Activated T-cell treated with anti-CD3 and anti-CD28 coated beads for 4 hours (primary cell): ENCODE data around the gene NEDD1.
A peak's percentile ranks its signal among the peaks of the same experiment; 100 is the strongest.

Source experiments
- DNase-seq: peaks from one replicate; pipeline ENCODE4 v3.0.0-alpha.2; 2020

Gene NEDD1

DNA sequence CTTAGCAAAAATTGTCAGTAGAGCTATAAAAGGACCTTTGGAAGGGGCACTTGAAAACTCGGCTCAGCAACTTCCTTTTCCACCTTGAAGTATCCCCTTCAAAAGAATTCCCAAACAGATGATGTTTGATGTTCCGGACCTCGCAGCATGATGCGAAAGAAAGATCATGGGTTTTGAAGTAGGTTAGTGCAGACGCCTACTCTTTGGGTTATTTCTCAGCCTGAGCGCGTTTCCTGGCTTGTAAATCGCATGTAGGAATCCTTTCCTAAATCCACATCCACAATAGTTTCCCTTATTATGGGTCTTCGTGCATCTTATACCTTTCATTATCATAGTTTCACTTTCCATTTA is 584 bp upstream of the NEDD1 start:
- no peak for DNase-seq

DNA sequence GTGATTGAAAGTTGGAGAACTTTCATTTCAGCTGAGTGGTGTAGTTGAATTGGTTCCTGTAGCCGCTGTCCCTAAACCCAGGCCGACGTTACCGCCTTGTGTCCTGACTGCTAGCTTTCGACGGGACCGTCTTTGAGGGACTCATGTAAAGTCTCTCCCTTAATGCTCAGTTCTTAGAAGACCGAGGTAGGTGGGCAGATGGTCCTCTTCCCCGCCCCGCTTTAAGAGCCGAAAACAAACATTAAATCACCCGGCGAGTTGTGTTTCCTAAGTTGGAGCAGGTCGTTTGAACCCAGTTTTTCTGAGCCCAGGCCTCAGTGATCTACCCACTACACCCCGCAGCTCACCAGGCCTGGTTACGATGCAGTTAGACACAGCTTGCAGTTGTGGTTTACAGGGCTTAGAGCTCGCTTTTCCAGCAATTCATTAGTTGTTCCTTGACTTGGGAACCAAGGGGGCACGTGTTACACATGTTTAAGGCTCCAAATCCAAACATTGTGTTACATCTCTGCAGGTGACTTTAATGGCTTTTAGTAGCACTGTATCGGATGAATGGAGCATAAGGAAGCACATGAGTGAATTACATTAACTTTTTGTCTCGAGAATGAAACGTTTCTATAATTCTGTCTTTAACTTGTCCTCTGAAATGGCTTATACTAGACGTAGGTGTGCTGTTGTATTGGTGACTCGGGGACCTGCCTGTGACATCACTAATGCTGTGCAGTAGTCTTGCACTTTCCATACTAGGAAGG is 790 bp downstream of the NEDD1 start:
- peak; percentile 16 for DNase-seq

DNA sequence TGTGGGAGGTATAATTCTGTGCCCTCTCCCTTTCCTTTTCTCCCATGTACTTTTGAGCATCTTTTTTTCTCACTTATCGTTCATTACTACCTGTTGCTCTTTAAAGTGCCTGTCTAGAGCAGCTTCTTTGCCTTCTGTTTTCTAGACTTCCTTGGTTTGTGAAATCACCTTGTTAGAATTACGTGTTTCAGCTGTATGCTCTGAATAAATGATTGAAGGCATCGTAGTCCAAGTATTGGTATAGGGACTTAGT is 1.3 kb downstream of the NEDD1 start:
- DNase-seq, result no peak

DNA sequence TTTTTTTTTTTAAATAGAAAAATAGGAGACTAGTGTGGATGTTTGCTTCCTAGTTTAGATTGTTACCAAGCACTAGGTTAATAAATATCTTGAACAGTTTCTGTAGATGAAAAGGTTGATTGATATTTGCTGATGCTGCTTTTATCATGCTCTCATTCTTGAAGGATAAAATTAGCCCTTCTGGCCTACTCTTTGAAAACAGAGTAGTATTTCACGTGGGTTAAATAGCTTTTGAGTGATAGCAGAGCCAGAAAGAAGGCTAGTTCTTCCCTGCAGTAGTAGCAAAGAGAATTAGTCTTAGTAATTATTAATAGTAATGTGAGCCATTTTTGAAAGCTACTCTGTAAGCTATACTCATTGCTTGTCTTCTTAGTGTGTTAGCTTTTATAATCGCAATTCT is 5.2 kb downstream of the NEDD1 start:
- no peak for DNase-seq

DNA sequence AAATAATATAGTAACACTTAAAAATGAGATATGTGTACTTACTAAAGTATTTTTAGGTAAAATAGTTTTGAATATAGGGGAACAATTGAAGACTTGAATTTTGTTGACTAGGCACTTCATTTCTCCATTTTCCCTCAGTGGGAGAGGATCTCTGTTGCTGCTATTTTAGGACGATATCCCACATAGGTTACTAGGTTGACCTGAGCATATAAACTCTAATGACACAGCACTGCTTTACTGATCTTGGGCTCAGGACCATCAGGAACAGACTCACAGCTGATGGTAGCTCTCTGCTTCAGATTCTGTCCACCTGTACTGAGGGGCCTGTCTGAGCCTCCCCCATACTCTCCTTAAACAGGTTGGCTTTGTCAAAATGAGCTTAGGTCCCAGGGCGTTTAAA is 5.9 kb downstream of the NEDD1 start:
- DNase-seq, result no peak

DNA sequence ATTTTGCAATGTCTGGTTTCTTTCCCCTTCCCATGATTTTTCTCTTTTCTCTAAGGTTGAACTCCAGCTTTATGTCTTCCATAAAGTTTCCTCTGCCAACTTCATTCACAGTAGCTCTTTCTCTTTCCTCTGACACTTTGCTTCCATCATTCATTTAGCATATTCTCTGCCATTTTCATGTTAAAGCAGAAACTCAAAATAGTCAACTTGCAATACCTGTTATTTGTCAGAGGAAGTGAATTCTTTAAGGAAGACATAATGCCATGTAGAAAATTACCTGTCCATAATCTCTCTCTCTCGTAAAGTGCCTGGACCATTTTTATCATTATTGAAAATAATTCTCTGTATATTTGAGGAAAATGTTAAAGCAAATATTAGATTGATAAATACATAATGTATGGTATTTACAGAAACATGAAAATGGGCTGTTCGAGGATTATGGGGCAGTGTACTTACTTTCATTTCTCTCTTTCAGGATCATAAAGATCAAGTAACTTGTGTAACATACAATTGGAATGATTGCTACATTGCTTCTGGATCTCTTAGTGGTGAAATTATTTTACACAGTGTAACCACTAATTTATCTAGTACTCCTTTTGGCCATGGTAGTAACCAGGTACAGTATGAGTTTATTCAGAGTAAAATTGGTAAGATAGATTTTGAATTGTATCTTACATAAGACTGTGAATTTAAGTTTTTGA is 12.6 kb downstream of the NEDD1 start:
- DNase-seq, result no peak

DNA sequence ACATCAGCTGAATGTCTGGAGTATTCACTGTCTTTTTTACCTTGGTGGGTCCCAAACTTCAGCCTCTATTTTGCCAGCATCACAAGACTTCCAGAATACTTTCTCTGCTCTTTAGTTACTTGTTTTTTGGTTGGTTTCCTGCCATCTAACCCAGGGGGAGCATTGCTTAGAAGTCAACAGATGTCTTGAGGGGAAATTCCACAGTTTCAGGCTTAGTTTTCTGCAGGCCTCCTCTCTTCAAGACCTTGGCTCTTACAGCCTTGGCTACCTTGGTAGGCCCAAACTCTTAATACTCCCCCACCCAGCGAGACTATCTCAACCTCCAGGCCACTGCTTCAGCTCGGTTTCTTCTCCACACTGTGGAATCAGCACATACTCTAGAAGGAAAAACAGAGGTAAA is 41.7 kb downstream of the NEDD1 start:
- DNase-seq, result no peak

DNA sequence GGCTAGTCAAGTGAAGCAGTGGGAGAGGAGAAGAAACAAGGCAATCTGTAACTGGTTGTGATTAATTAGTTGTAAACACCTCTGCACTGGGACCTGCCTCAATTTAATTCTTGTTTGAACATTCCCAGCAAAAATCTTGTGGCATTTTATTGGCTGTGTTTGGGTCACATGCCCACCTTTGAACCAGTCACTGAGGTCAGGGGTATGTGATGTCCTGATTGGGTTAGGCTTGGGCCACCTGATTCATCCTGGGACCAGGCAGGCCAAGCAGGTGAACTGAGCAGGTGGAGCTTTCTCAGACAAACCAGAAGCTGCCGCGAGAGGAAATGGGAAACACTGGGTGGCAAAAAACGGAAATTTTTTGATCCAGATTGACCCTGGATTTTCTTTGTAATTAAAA is 72.5 kb downstream of the NEDD1 start:
- DNase-seq, result no peak

DNA sequence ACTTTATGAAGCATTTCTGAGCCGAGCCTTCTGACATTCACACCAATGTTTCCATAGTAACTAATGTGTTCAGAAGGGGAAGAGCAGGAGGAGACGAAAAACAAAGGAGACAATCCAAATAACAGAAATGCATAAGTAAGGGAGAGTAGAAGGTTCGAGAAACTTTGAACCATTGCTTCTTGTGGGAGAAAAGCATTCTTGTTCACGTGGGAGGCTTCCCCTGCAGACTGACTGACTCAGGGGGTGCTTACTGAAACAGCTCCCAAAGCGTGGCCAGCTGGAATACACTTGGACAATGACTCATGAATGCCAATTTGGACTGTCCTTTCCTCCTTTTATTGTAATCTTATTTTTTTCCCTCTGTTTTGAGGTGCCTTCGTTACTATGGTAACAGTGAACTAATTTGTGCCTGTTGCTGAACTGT is 73.9 kb downstream of the NEDD1 start:
- no peak for DNase-seq

DNA sequence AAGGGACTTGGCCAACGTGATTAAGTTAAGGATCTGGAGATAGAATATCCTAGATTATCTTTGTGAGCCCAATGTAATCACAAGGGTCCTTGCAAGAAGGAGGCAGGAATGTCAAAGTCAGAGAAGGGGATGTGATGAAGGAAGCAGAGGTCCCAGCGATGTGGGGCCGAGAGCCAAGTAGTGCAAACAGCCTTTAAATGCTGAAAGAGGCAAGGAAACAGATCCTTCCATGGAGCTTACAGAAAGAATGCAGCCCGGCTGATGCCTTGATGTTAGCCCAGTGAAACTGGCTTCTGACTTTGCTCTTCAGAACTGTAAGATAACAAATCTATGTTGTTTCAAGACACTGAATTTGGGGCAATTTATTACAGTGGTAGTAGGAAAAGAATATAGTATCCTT is 74.9 kb downstream of the NEDD1 start:
- DNase-seq, result no peak

DNA sequence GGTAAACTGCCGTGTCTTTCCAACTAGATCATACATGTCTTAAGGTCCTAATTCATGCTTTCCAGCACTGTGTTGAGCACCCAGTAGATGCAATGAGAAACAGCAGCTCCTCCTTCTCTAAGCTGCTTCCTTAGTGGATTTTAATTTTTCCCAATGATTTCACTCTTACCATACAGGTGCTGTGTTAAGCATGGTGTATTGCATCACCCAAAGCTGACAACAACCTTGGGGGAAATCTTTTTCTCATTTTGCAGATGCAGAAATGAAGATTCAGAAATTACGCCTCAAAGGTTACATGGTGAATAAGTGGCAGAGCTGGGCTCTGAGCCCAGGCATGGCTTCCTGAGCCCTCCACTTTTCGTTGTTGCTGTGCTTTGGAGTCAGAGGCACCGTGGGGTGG is 75.6 kb downstream of the NEDD1 start:
- no peak for DNase-seq

DNA sequence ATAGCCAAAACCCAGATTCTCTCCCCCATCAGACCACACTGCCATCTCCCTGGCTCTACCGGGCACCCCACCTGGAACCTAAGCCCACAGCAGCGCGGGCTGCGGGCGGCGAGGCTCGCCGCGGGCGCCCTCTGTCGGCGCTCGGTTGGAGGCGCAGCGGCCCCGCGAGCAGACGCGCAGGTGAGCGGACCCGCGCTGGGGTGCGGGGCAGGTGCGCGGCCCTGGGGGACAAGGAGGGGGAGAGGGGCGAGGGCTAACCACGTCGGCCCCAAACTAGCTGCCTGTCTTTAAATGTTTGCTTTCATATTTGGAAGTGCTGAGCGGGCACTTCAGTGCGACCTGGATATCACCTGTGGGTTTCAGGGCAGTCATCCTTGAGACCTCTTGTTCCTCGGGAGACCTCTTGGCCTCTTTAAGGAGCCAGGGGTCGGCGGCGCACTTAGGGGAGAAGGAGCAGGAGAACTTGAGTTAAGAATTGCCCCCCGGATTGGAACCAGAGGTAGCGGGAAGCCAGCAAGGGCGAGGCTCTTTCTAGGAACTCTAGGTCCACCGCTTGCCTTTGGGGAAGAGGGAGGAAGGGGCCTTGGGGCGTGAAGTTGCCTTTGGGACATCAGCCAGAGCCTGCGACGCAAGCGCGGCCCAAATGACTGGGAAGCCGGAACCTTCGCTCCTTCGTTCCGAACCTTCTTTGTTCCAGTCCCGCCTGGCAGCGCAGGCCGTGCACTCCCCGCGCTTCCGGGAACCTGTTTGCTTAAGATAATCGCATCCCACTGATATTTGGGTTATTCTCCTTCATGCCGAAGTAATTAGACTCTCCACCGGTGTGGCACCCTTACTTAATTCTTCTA is 78.7 kb downstream of the NEDD1 start:
- peak; percentile 17 for DNase-seq

DNA sequence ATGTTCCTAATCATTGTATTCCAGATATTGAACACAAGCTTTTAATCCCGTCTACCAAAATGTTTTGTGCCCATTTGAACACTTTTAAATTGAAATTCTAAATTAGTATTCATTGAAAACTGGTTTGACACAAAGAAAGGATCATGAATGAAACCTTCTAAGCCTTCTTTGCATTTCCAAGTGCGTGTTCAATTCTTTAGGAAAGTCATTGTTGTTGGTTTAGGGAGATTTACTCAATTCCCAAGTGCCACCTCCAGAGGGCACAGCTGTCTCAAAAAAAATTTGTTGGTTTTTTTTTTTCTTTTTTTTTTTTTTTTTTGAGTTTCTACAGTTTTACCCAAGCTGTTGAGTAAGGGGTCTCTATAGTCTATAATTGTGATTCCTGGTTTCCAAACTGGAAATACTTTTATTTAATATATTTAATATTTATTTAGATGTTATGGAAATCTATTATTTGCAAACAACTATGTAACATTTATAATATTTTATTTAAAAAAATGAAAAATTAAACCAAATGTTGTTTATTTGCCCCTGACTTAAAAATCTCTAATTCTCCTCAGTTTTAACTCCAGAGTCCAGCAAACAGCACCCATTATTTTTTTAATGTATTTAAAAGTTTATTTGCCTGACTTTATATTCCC is 79.9 kb downstream of the NEDD1 start:
- DNase-seq, result no peak

DNA sequence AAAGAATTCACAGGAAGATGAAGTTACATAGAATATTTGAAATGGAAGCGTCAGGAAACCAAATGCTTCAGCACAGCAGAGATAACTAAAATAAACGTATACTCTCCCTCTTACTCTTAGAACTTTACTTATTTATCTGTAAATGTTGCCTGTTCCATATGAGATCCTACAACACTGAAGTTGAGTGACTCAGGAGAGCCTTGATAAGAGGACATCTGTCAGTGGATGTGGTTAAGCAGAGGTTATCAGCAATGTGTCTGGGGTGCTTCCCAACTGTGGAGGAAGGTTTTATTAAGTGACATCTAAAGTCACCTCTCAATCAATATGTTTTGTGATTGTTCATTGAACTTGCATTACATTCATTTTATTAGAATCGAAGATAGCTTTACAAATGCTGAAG is 81.9 kb downstream of the NEDD1 start:
- no peak for DNase-seq

DNA sequence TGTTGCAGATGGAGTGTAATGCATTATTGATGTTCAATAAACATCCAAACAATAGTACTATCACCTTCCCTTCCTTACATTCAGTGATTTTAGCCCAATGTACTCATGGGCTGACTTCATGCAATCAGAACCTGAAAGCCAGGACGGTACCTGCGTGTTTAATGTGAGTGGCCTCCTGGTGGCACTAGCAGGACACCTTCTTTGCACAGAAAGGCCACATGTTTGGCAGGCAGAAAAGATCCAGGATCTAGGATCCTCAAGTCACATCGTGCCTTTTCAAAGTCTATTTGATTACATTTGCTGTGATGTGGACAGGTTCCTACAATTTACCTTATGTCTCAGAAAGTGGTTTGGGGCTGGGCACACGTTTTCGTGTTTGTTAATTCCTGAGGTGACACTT is 82.9 kb downstream of the NEDD1 start:
- DNase-seq, result no peak

DNA sequence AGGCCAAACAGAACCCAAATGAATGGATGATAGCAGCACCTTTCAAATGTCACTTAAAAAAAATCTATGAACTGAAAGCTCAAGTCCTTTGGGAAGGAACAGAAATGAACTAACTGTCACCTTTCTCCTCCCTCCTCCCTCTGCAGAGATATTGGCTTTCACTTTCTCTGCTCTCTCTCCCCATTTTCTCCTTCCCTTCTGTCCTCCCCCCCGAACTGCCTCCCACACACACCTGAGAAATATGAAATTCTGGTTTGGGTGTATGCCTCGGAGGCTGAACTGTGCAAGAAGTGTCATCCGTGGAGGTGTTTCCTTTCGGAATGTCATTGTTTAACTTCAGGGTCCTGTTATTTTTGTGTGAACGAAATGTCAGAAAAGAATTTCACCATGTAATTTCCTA is 87.8 kb downstream of the NEDD1 start:
- DNase-seq, result no peak

DNA sequence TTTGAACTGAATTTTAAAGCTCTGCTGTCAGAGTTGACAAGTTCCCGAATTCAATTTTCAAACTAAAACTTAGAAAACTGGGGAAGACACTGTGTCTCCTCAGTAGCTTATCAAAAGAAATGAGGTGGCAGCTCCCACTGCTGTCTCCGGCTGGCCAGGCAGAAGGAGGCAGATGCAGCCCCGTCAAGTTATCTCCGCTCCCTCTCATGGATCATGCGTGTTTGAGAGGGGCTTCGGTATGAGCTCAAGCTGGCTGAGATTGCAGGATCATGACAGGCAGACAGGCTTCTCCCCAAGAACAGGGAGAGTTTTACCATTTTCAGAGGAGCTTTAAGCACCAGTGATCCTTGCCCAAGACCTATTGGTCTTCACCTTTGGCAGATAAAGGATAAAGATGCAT is 88.8 kb downstream of the NEDD1 start:
- no peak for DNase-seq

DNA sequence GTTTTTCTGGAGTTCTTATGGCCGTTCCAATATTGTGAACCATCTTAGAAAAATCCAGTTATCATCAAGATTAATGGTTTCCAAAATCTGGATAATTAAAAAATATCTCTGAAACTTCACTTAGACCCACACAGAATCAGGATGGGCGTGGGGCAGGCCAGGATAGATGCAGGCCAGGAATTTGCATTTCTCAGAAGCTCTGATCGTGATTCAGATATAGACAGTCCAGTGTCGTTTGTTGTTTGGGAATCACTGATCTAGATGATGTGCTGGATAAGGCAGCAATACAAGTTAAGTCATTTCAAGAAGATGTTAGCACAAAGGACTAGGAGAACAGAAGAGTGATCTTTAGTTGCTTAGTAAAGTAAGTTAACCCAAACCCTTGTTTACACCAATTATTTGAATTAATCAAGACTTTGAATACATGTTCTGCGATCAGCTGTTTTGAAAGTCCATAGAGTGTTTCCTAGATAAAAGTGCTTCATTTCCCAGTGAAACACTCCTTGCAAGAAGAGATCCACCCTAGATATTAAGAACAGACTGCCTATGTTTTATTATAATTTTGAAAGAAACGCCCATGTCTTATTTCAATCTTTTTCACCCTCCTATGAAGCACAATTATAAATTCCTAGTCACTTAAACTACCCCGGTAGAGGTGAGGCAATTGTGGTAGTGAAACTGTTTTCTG is 90.9 kb downstream of the NEDD1 start:
- DNase-seq, result no peak

DNA sequence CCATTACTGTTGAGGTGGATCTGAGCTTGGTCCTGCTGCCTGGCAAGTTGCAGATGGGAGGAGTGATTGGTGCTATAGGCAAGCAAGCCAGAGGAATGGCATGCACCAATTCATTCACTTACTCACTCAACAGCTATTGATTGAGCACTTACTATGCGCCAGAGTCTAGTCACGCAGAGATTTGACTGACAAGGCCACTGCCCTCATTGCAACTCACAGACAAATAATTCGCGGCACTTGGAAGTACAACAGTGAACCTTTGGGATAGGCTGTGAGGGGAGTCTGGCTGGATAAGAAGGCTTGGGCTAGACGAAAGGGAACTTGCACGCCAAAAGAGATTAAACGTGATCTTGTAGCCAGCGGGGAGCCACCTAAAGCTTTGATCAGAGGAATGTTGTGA is 96.2 kb downstream of the NEDD1 start:
- DNase-seq, result no peak
